Glomerular endothelial cell (primary cell): ENCODE data around the gene GLRX. TPM values are rescaled to one million over a fixed set of nuclear protein-coding genes. Genes with fewer than 3 reads are reported as not detected.
"Not testable (repeated sequence)": the region's sequence is repeated elsewhere in the genome, so short reads cannot be mapped to it uniquely, and the experiment has no call there.

Source experiments
- DNase-seq: peaks from one replicate; pipeline ENCODE4 v3.0.0-alpha.2; 2011; ENCODE audit warnings: low read depth, low spot score; ENCODE audit errors: extremely low read depth
- total RNA-seq: library from RNA; depleted of rRNA; stranded (reverse); fragments of >200 nt; gene quantifications from 2 replicates; pipeline ENCODE4 v1.2.3, GENCODE V29; 2015

GLRX gene
- total RNA-seq, 1 donor from 2014 or later = 36.3 TPM

DNA sequence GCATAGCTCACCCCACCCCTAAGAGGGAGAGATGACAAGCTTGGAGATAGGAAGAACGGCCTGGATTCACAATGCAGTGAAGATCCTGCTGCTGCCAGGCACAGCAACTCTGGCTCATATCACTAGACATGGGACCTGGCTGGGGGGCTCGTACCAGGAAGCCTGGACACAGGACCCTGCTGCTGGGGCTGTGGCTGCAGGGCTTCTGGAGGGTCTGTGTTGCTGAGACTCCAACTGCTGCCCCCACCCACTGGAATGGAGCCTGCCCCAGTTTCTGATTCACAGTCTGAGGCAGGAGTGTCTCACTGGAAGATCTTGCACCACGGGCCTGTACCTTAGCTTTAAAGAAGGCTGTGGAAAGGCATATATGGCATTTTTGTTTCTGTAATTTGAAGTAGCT, 31.0 kb upstream of the GLRX start:
- DNase-seq = no peak

GRCh38 chr5:95852567-95852966, 30.0 kb upstream of the GLRX start:
- no peak for DNase-seq

DNA sequence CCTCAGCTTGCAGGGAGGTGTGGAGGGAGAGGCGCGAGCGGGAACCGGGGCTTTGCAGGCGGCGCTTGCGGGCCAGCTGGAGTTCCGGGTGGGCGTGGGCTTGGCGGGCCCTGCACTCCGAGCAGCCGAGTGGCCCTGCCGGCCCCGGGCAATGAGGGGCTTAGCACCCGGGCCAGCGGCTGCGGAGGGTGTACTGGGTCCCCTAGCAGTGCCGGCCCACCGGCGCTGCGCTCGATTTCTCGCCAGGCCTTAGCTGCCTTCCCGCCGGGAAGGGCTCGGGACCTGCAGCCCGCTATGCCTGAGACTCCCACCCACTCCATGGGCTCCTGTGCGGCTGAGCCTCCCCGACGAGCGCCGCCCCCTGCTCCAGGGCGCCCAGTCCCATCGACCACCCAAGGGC, 28.6 kb upstream of the GLRX start:
- not testable (repeated sequence) for DNase-seq

DNA sequence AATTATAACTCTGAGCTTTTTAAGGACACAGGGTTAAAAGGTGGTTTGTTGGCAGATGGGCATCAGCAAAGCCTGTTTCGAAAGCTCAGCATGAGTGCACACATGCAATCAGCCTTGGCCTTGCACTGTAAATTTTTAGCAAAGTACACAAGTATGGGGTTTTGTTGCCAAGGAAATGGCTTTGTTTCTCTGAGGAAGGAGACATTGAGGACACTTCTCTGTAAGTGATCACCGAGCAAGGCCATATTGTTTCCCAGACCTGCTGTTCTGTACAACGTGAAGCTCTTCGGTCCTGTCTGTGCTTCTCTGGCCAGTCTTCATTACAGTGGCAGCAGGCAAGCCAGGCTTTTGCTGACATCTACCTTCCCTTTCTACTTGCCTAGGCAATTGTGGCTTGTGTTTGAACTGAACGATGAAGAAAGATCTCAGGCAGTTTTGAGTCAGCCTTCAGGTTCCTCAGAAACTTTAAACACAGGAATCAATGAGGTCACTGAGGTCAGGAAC, 27.9 kb upstream of the GLRX start:
- no peak for DNase-seq

DNA sequence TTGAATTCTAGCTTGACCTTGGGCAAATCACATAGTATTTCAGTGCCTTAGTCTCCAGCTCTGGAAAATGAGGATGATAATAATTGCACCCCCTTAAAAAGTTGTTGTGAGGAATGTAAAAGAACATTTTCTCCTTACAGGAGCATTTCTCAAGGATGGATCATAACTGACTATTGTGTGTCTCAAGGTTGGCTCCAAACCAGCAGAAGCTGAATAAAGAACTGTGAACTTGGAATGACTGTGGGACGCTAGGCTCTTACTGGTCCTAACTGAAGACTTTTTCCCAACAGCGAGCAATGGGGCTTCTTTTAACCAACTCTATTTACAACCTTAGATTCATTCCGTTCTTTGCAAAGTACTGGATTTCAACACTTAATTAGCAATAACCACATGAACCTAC, 26.2 kb upstream of the GLRX start:
- DNase-seq = no peak

DNA sequence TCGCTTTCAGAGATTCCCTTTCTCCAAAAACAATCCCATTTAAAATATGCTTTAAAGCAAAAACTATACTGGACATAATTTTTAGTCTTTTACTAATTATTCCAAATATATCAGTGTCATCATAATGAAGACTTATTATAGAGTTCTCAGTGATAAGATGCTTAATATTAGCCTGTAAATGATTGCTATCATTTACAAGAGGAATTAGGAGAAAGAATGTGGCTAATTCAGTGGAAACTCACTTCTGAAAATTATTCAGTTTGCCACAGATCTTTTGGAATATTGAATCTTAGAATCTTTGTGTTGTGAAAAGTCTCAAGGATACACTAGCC, 24.7 kb upstream of the GLRX start:
- DNase-seq = no peak

- no peak for DNase-seq
These were observed 24.2 kb upstream of the GLRX start for GRCh38 chr5:95846554-95847260.

- no peak for DNase-seq
These were observed 22.9 kb upstream of the GLRX start for GRCh38 chr5:95845391-95845790.

DNA sequence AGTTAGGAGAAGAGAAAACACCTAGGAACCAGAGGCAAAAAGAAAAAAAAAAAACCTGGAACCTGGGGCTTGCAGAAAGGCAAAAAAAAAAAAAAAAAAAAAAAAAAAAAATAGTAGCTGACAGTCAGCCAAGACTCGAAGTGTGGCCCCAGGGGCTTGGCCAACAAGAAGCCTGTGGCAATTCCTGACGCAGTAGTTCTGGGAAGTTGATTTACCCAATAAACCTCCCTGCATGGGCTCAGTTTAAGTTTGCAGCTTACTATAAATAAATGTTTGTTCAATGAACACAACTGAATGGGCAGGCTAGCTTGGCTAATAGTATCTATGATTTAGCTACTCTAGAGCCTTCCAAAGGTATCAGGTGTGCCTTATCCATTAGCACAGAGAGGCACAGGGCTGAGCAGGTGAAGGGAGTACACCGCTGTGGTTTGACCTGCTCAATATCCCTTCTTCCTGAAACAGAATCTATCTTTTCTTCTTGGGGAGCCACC, 21.3 kb upstream of the GLRX start:
- DNase-seq = no peak

DNA sequence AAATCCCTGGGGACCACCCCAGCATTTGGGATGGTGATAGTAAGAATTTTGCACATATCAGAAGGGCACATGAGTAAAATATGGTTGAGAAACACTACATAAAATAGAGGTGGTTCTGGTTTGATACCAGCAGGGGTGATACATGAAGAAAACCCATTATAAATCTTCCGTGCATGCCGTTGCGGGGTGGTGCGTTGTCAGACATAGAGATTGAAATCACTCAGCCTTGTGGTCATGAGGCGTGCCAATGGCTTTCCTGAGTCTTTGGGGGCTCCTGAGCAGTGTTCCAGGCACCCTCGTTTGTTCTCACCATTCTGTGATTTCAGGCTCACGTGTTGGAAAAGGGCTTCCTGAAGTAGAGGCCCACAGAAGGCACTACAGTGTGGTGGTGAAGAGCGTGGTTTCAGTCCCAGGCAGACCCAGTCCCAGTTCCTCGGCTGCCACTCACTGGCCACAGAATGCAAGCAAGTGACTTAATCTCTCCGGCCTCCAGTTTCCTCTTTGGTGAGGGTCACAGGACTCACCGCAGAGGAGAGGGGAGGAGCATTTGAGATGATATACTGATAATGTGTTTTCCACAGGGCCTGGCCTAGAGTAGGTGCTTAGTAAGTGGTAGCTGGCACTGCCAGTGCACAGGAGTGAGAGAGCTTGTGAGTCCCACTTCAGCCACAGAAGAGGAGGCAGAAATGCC, 20.5 kb upstream of the GLRX start:
- no peak for DNase-seq

- DNase-seq = no peak
These were observed 19.6 kb upstream of the GLRX start for GRCh38 chr5:95841914-95842812.

GRCh38 chr5:95840956-95841705, 18.6 kb upstream of the GLRX start:
- no peak for DNase-seq

DNA sequence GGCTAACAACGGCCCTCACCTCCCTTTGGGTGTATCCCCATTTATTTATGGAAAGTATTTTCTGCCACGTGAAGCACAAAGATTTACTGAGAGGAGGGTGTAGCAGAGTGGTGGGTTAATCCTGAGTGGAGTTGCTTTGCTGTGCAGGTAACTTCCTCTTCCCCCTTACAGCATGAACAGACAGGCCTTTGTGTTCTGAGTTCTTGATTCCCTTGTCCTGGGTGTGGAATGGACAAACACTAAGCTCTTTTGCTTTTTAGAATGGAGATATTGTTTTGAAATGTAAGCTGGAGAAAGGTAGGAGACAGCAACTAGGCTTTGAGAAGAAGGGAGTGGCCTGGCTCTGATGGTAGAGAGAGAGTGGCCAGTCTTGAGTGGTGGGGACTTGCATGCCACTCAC, 17.1 kb upstream of the GLRX start:
- DNase-seq = no peak

- DNase-seq = no peak
These were observed 16.0 kb upstream of the GLRX start for GRCh38 chr5:95838556-95838955.

GRCh38 chr5:95838001-95838520, 15.5 kb upstream of the GLRX start:
- DNase-seq = no peak

DNA sequence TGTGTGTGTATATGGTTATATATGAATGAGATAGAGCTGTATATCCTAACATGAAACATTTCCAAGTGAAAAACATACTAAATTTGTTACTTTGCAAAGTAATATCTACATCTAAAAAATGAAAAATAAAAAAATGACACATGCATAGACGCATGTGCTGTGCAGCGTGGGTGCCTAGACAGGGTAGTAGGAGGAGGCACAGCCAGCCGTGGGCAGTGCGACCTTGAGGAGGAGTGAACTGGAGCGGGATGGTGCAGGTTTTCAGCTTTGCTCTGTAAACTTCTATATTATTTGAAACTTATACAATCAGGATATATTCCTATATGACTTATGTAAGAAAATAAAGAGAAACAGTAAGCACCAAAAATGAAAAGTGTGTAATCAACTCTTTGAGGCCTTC, 15.0 kb upstream of the GLRX start:
- DNase-seq = no peak

- DNase-seq = not testable (repeated sequence)
These were observed 14.4 kb upstream of the GLRX start for GRCh38 chr5:95836971-95837370.

DNA sequence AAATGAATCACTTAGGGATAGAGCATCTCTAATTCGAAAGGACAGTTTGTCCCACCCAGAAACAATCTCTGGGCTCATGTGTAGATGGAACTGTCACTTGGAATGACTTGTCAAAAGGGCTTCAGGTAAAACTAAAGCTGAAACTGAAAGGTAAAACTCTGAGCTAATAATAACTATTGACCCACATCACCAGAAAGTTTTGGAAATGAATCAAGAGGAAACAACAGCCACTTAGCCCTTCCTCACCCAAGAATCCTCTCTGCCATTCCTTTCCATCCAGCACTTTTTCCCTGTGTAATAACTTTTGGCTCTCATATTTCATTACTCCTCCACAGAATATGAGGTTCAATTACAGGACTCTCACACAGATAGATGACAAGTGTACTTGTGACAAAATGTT, 14.0 kb upstream of the GLRX start:
- no peak for DNase-seq

- no peak for DNase-seq
These were observed 13.3 kb upstream of the GLRX start for GRCh38 chr5:95835682-95836385.

- DNase-seq = no peak
These were observed 10.1 kb upstream of the GLRX start for GRCh38 chr5:95832664-95833063.
